Stimulated activated CD8-positive, alpha-beta memory T cell treated with anti-CD3 and anti-CD28 coated beads, Interleukin-7, amount 100 ng/mL, for 4 hours (primary cell): Measurements from ENCODE around the gene TMEM54.

Source experiments
- DNase-seq, 2 donors: peaks; one replicate each; pipeline ENCODE4 v3.0.0-alpha.2; 2020; ENCODE audit warnings: low read depth in 2 of 2

Gene TMEM54

GRCh38 chr1:32895325-32896215 lies 5.6 kb downstream of the TMEM54 start:
- DNase-seq = no peak

DNA sequence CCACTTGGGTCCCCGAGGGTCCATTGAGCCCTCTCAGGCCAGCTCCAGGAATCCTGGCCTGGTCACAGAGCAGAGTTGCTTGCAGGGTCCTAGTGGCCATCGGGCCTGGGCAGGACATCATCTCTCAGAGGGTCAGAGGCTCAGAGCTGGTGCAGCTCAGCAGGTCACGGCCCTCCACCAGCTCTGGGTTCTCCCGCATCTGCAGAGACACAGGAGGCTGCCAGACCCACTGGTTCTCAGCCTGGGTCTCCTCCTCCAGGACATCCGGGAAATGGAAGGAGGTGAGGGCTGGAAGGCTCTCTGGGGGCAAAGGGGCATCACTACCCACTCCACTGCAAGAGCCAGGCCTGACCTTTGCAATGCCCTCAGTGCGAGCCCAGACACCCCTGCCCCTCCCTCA lies 6.5 kb downstream of the TMEM54 start:
- no peak for DNase-seq

DNA sequence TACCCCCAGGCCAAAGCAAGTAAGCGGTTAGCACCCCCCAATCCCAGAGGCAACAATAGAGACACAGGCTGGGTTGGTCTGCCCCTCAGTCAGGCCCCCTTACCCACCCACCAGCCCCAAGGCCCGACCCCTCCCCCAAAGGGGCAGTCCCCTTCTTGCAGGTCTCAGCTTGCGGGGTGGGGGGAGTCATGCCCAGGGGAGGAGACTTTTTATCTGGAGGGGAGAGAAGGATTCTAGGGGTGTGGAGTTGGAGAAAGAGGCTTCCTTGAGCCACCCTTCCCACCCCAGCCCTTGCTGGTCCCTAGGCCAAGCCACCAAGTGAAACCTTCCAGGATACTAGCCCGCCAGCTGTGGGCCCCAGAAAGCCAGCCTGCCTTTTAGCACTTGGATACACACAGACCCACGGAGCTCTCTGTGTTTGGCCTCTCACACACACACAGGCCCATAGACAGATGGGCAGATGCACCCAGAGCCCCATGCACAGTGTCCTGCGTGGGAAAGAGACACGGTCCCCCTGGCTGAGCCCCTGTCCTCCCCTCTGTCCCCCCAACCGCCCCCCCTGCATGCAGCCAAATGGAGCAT lies 7.1 kb downstream of the TMEM54 start:
- DNase-seq = no peak

GRCh38 chr1:32893198-32894018 lies 7.8 kb downstream of the TMEM54 start:
- DNase-seq = peak in 1 of 2 donors; percentile 24

GRCh38 chr1:32892368-32893197 lies 8.6 kb downstream of the TMEM54 start:
- no peak for DNase-seq

DNA sequence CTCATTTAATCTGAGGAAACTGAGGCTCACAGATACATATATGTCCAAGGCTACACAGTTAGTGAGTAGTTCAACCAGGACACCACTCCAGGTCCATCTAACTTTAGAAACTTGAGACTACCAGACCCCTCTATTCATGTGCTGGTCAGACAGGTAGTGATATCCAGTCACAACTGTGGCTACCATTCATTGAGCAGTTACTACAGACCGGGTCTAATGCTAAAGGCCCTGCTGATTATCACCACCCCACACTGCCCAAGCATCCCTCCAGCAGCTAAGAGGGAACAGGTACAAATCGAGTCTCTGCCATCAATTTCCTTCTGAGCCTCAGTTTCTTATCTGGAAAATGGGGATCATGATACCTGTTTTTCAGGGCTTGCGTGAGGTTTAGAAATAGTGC lies 9.6 kb downstream of the TMEM54 start:
- DNase-seq = no peak

DNA sequence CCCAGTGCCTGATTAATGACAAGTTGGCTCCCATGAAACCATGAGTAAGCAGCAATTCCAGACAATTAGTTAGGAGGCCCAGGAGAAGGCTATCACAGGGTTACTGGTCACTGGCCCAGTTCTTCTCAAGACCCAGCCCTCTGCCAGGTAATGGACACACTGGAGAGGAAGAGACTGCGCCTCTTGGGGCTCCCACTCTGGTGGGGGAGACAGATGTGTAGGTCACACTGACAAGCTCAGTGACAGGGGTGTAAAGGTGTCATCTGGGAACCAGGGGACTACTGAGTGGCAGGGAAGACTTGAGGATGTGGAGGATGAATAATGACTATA lies 10.0 kb downstream of the TMEM54 start:
- no peak for DNase-seq

DNA sequence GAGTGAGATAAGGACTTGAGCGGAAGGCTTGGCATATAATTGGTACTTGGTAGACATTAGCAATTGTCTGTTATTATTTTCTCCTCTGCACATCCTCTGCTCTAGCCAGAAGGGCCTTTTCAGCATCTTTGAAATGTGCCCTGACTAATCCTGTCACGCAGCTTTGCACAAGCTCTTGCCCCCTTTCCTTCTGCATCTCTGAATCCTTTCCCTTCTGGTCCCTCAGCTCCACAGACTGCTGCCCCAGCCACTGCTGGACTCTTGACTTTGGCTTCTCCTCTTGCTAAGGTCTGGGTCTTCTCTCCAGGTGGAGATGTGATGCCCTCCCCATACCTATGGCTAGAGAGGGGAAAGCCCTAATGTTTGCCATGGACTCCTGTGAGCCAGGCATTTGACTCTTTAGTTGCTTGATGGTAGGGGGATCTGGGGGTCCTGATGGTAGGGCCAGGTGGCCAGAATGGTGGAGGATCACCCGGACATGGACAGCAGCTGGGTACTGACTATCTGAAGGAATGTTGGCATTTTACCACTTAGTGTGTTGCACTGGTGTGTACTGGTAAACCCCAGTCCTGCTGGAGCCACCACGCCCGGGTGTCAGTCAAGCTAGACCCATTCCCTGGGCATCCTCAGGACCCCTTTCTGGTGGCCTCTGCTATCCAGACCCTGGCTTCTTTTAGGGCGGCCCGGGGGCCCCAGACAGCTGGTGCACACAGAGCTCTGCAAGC lies 10.5 kb downstream of the TMEM54 start:
- DNase-seq = no peak

- no peak for DNase-seq
These were observed 11.4 kb downstream of the TMEM54 start for GRCh38 chr1:32889731-32890278.

GRCh38 chr1:32888677-32889420 lies 12.3 kb downstream of the TMEM54 start:
- no peak for DNase-seq

DNA sequence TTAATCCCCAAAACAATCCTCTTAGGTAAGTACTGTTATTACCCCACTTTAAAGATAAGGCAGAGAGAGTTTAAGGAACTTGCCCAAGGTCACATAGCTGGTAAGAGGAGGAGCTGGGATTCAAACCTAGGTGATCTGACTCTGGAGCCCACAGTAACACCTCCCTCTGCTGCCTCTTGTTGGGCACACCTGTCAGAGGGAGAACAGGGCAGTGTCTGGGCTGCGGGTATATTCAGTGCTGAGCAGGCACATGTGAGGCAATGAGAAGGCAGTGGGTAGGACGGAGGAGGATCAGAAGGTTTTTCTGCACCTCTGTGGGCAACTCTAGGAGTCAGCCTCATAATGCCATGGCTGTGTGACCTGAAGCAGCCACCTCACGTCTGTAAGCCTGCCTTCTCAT lies 13.1 kb downstream of the TMEM54 start:
- no peak for DNase-seq

GRCh38 chr1:32887623-32888022 lies 13.6 kb downstream of the TMEM54 start:
- DNase-seq = no peak

DNA sequence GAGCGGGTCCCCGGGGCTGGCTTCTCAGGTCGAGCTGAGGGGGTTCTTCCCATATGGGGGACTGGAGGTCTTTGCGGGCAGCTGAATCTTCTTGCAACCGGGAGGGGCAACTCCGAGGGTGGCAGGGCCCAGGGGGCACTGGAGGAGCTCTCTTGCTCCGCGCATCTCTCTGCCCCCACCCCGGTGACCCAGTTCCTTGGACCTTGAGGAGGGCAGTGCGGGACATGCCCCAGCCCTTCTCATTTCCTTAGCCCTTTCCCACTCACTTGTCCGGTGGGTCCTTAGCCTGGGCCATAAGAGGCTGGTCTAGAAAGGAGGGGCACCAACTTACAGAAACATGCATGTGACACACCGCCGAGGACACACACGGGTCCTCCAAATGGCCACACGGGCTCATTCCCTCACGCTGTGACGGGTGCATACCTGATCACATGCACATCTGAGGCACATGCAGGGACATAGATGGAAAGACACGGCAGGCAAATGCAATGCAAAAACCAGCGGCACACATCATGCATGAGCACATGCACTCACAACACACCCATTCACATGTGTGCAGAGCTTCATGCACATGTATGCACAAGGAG lies 14.3 kb downstream of the TMEM54 start:
- DNase-seq = no peak

GRCh38 chr1:32886004-32886827 lies 15.0 kb downstream of the TMEM54 start, which contains the start of gene HPCA:
Gene HPCA (plus strand): TSS chr1:32886491. CDS start chr1:32888899, 2,408 bp downstream.
- no peak for DNase-seq

- no peak for DNase-seq
These were observed 15.5 kb downstream of the TMEM54 start for GRCh38 chr1:32885676-32886003.

DNA sequence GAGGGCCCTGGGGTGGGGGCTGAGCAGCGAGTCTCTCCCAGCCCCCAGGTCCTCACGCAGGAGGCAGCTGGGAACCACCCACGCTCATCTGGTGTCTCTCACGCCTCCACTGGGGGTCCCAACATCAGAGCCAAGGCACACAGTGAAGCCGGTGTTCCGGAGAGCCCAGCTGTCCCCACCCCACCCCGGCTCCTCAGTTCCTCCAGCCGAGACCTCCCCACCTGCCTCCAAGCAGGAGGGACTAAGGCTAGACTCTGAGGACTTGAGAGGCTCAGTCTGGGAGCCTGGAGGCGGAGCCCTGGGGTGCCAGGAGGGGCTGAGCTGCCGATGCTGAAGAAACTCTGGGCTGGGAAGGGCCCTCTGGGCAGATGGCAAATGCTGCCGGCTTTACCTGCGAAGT lies 16.5 kb downstream of the TMEM54 start:
- no peak for DNase-seq

DNA sequence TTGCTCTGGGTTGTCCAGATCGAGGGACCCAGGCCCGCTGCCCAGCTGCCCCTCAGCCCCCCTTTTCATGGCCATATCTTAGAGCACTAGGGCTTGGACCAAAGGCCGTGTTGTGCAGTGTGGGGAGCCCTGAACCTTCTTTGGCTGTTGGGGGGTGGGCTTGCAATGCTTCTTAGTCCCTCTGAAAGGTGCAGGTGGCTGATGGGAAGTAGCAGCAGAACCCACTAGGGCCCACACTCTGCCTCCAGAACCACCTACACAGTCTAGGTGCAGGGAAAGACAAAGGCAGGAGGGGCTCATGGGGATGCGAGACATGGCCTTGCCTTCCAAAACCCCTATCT lies 17.2 kb downstream of the TMEM54 start:
- no peak for DNase-seq

GRCh38 chr1:32883338-32884031 lies 17.7 kb downstream of the TMEM54 start:
- DNase-seq = no peak
